Endothelial cell of umbilical vein (primary cell): ENCODE results near the gene TMEM176A. TPM values are rescaled to one million over a fixed set of nuclear protein-coding genes. Genes with fewer than 3 reads are reported as not detected.

Experiments
- BruUV-seq: library from RNA; stranded (reverse); fragments of 400-500 nt; replicated peaks from 2 replicates; lab custom pipeline; 2021; lab: Mats Ljungman, UMichigan
- CTCF ChIA-PET: fragments of 300-600, 350-600 bp; sonication (Branson Sonifier 250); formaldehyde crosslinking; loops from one replicate; lab custom pipeline; 2021; ENCODE audit warnings: antibody characterized with exemption, inconsistent platforms; lab: Charles Lee
- POLR2A ChIA-PET: fragments of 300-600, 350-600 bp; sonication (Branson Sonifier 250); formaldehyde crosslinking; loops from one replicate; lab custom pipeline; 2021; ENCODE audit warnings: antibody characterized with exemption, inconsistent platforms; lab: Charles Lee
- DNase-seq: peaks from one replicate; pipeline ENCODE4 v3.0.0-alpha.2; 2011; ENCODE audit warnings: low read depth, low spot score
- FAIRE-seq: peaks from 2 replicates; lab custom pipeline; 2011; peaks lifted over from hg19 to GRCh38; lab: Jason Lieb, UNC
- H2AFZ ChIP-seq: 2 replicates; pipeline ENCODE4 v1.6.0; 2012; ENCODE audit warnings: low read depth, low read length, control low read depth, inconsistent platforms
- H3K27ac ChIP-seq: 2 replicates; pipeline ENCODE4 v1.5.1; 2011; ENCODE audit warnings: low read depth, mild to moderate bottlenecking, control low read depth, low read length, moderate library complexity; ENCODE audit not compliant: insufficient read depth
- H3K27me3 ChIP-seq, 2 experiments: 2 replicates each; pipeline versions ENCODE4 v1.6.0 to v1.6.1; 2011; ENCODE audit warnings: low read length in 2 of 2, mixed read lengths in 1 of 2; ENCODE audit not compliant: control insufficient read depth in 2 of 2, insufficient read depth in 2 of 2
- H3K36me3 ChIP-seq, 2 experiments: 2 replicates in 1 of 2; 3 replicates in 1 of 2; pipeline ENCODE4 v1.5.1; 2011; ENCODE audit warnings: low read length in 2 of 2, mild to moderate bottlenecking in 1 of 2, moderate library complexity in 1 of 2; ENCODE audit not compliant: control insufficient read depth in 2 of 2, insufficient read depth in 2 of 2; ENCODE audit errors: extremely low read depth in 1 of 2
- H3K4me1 ChIP-seq: 3 replicates; pipeline ENCODE4 v1.5.1; 2011; ENCODE audit warnings: mild to moderate bottlenecking, low read length; ENCODE audit not compliant: control insufficient read depth, insufficient read depth; ENCODE audit errors: extremely low read depth
- H3K4me2 ChIP-seq: 2 replicates; pipeline ENCODE4 v1.6.1; 2011; ENCODE audit warnings: low read length, control low read depth, mixed read lengths; ENCODE audit not compliant: insufficient read depth
- H3K4me3 ChIP-seq, 3 experiments: fragments of 200-600 bp in 1 of 3; sonication (generic), shearing (Covaris generic) in 1 of 3; replicated peaks in 1 of 3; 2 replicates each; pipeline ENCODE4 v1.5.1; 2011 to 2016; ENCODE audit warnings: control low read depth in 3 of 3, low read length in 3 of 3, mild to moderate bottlenecking in 2 of 3, inconsistent platforms in 1 of 3, low read depth in 1 of 3, moderate library complexity in 1 of 3; ENCODE audit not compliant: insufficient read depth in 1 of 3
- H3K79me2 ChIP-seq: 2 replicates; pipeline ENCODE4 v1.6.0; 2012; ENCODE audit warnings: low read length, inconsistent platforms; ENCODE audit not compliant: control insufficient read depth, insufficient read depth
- H3K9ac ChIP-seq: replicated peaks from 2 replicates; pipeline ENCODE3; 2011; ENCODE audit warnings: low read length, control low read depth; ENCODE audit not compliant: insufficient read depth; ENCODE audit errors: extremely low read depth
- H3K9me1 ChIP-seq: replicated peaks from 3 replicates; pipeline ENCODE4 v1.6.0; 2011; ENCODE audit warnings: mild to moderate bottlenecking, low read length; ENCODE audit not compliant: control insufficient read depth, insufficient read depth; ENCODE audit errors: extremely low read depth
- H3K9me3 ChIP-seq: replicated peaks from 2 replicates; pipeline ENCODE4 v1.5.1; 2012; ENCODE audit warnings: low read length, inconsistent platforms; ENCODE audit not compliant: control insufficient read depth, insufficient read depth
- H4K20me1 ChIP-seq: replicated peaks from 2 replicates; pipeline ENCODE3; 2011; ENCODE audit warnings: mild to moderate bottlenecking, low read length; ENCODE audit not compliant: control insufficient read depth, insufficient read depth; ENCODE audit errors: extremely low read depth
- CTCF ChIP-seq, 2 donors: IDR thresholded peaks; 1 replicate in 1 of 2; 2 replicates in 1 of 2; pipeline ENCODE4 v1.5.1; 2011; ENCODE audit warnings: low read length in 2 of 2, mild to moderate bottlenecking in 2 of 2, moderate library complexity in 2 of 2, control low read depth in 1 of 2, inconsistent platforms in 1 of 2, low read depth in 1 of 2; ENCODE audit not compliant: insufficient read depth in 1 of 2; ENCODE audit errors: extremely low read depth in 1 of 2
- EZH2 ChIP-seq: IDR thresholded peaks from 2 replicates; pipeline ENCODE4 v1.6.1; 2012; ENCODE audit warnings: borderline replicate concordance, low read depth, mild to moderate bottlenecking, moderate library complexity, low read length, inconsistent platforms; ENCODE audit not compliant: severe bottlenecking
- FOS ChIP-seq: IDR thresholded peaks from 2 replicates; pipeline ENCODE4 v1.6.1; 2011; ENCODE audit warnings: mild to moderate bottlenecking, low read length, moderate library complexity, borderline replicate concordance; ENCODE audit not compliant: insufficient read depth
- GATA2 ChIP-seq: IDR thresholded peaks from 2 replicates; pipeline ENCODE4 v1.7.0; 2011; ENCODE audit warnings: low read depth, mild to moderate bottlenecking, moderate library complexity, mixed read lengths, low read length; ENCODE audit not compliant: insufficient read length, insufficient read depth
- JUN ChIP-seq: IDR thresholded peaks from 2 replicates; pipeline ENCODE4 v1.6.1; 2011; ENCODE audit warnings: borderline replicate concordance, low read depth; ENCODE audit not compliant: insufficient read length, insufficient read depth
- MAX ChIP-seq: IDR thresholded peaks from 2 replicates; pipeline ENCODE4 v1.6.1; 2011; ENCODE audit not compliant: insufficient read depth, insufficient read length
- MYC ChIP-seq: IDR thresholded peaks from one replicate; pipeline ENCODE4 v1.6.1; 2011; ENCODE audit warnings: mild to moderate bottlenecking, low read depth, low read length
- POLR2A ChIP-seq: IDR thresholded peaks from 2 replicates; pipeline ENCODE4 v1.6.1; 2012; ENCODE audit warnings: low read depth, mild to moderate bottlenecking, control low read depth, low read length
- POLR2AphosphoS5 ChIP-seq: IDR thresholded peaks from 2 replicates; pipeline ENCODE4 v1.6.1; 2012; ENCODE audit warnings: low read depth, mild to moderate bottlenecking, control low read depth, low read length, moderate library complexity; ENCODE audit not compliant: insufficient read depth
- dilution Hi-C: fragments of 300-500 bp; cut with MboI; formaldehyde crosslinking; loops from one replicate; pipeline ENCODE4 v1.15.0; 2019; ENCODE audit warnings: low sequenced_read_pairs; ENCODE audit not compliant: extremely low pct_ligation_motif_present
- intact Hi-C: fragments of 100-400 bp; cut with micrococcal nuclease; formaldehyde crosslinking; loops from one replicate; pipeline ENCODE4 v1.10.0; 2022
- polyA plus RNA-seq, 4 experiments: library from polyadenylated mRNA; depleted of rRNA in 3 of 4; stranded (reverse) in 3 of 4; unstranded in 1 of 4; fragments of >200 nt; gene quantifications; 2 replicates each; pipeline versions ENCODE4 v1.2.1 to v1.2.3, GENCODE V29; 2011 to 2012; ENCODE audit warnings: missing spikeins in 1 of 4
- total RNA-seq: library from RNA; stranded (reverse); gene quantifications from 2 replicates; pipeline ENCODE4 v1.2.3, GENCODE V29; 2021

The TMEM176A gene
- total and polyA plus RNA-seq, 2 donors (not counting 3 experiments of a cell fraction or from before 2014, with no cell fraction given), result not detected

GRCh38 chr7:150797661-150798060 lies 2.9 kb upstream of the TMEM176A start:
- BruUV-seq, result no TSS peak
- dilution Hi-C loops, result no loop called here
- DNase-seq, result no peak
- Histone ChIP-seq H3K79me2 (no peaks in the 10 kb centered on the region), H3K4me3 (no peak overlapping the region), H2AFZ (no peak overlapping the region), H3K9ac (no peak overlapping the region), H4K20me1 (no peaks in the 10 kb centered on the region), H3K9me1 (no peaks in the 10 kb centered on the region), H3K4me1 (no peaks in the 10 kb centered on the region), H3K27ac (no peak overlapping the region), H3K9me3 (no peaks in the 10 kb centered on the region), H3K36me3 (no peaks in the 10 kb centered on the region), H3K27me3 (peaks cover 41 to 49% of the 10 kb centered on the region in 2 experiments), H3K4me2 (no peak overlapping the region)
- CTCF ChIA-PET, result no interaction called here
- FAIRE-seq, result no peak
- no peak for TF ChIP-seq CTCF (IDR thresholded peaks at IDR 0.05; ENCODE audit: extremely low read depth in 1 of 2, insufficient read depth in 1 of 2, low read depth in 1 of 2, low read length in 2 of 2)
- no peak for TF ChIP-seq EZH2
- TF ChIP-seq GATA2, result no peak
- TF ChIP-seq MAX, result no peak
- TF ChIP-seq FOS, result no peak
- TF ChIP-seq POLR2A, result no peak
- no peak for TF ChIP-seq POLR2AphosphoS5
- no peak for TF ChIP-seq JUN
- TF ChIP-seq MYC, result no peak
- POLR2A ChIA-PET, result no interaction called here
- intact Hi-C loops, result no loop called here
